ENCODE results near the gene WBP1.

The WBP1 gene

GRCh38 chr2:74502147-74502719 lies 44.0 kb downstream of the WBP1 start:
- no peak for DNase-seq (ENCODE audit: low read depth in 1 of 2, low spot score in 1 of 2)

GRCh38 chr2:74502720-74503505 lies 44.7 kb downstream of the WBP1 start:
- DNase-seq (ENCODE audit: low read depth in 1 of 2, low spot score in 1 of 2) = no peak

GRCh38 chr2:74503506-74504475 lies 45.6 kb downstream of the WBP1 start:
- no peak for DNase-seq (ENCODE audit: low read depth in 1 of 2, low spot score in 1 of 2)

- no peak for DNase-seq (ENCODE audit: low read depth in 1 of 2, low spot score in 1 of 2)
Measured at GRCh38 chr2:74504591-74504990, 46.4 kb downstream of the WBP1 start.

GRCh38 chr2:74505448-74506246 lies 47.4 kb downstream of the WBP1 start:
- no peak for DNase-seq (ENCODE audit: low read depth in 1 of 2, low spot score in 1 of 2)

- peak; percentile 95 to 98 for DNase-seq (ENCODE audit: low read depth in 1 of 2, low spot score in 1 of 2)
Measured at GRCh38 chr2:74507145-74507925, 49.1 kb downstream of the WBP1 start, which contains the start of gene PCGF1. PCGF1 (minus strand) TSS chr2:74507695; CDS start chr2:74507668, 27 bp downstream.

GRCh38 chr2:74507926-74508520 lies 49.8 kb downstream of the WBP1 start:
- no peak for DNase-seq (ENCODE audit: low read depth in 1 of 2, low spot score in 1 of 2)

GRCh38 chr2:74510272-74510671 lies 52.0 kb downstream of the WBP1 start:
- DNase-seq (ENCODE audit: low read depth in 1 of 2, low spot score in 1 of 2) = no peak

Data from stimulated activated CD4-positive, alpha-beta T cell treated with anti-CD3 and anti-CD28 coated beads, Interleukin-15, amount 100 ng/mL, for 1 hour (primary cell).